ENCODE data around the gene TP63.

The TP63 gene

DNA sequence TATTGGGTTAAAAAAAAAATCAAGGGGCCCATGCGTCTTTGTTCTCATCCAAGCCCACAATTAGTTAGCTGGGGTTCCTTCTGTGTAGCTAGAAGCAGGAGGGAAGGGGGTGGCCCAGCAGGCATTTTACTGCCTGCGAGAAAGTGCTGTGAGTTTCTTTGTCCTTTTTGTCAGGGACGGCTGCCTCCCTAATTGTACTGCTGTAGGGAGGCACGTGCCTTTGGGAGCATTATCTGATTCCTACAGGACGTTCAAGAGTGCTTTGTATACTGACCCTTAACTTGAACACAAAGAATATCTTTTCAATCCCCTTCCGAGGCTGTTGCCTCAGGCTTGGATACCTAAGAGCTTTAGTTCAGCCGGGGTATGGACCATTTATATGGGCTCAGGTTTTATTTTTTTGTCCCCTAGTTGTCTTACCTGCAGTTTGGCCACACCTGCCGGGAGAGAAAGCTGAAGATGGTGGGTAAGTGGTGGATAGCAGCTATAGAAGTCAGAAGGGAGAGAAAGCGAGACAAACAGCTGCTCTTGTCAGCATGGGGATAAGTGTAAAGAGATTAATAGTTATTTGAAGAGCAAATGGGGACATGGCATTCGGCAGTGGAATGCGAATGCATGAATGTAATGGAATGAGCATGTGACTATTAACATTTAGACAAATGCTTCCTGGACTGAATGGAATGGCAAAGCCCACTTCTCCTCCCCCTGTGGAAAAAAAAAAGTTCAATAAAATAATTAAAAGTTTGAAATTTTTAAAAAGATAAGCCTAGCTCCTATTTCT, 175.2 kb downstream of the TP63 start:
- in situ Hi-C loops (cut with MboI; ENCODE audit: low sequenced_read_pairs) = no loop called here

DNA sequence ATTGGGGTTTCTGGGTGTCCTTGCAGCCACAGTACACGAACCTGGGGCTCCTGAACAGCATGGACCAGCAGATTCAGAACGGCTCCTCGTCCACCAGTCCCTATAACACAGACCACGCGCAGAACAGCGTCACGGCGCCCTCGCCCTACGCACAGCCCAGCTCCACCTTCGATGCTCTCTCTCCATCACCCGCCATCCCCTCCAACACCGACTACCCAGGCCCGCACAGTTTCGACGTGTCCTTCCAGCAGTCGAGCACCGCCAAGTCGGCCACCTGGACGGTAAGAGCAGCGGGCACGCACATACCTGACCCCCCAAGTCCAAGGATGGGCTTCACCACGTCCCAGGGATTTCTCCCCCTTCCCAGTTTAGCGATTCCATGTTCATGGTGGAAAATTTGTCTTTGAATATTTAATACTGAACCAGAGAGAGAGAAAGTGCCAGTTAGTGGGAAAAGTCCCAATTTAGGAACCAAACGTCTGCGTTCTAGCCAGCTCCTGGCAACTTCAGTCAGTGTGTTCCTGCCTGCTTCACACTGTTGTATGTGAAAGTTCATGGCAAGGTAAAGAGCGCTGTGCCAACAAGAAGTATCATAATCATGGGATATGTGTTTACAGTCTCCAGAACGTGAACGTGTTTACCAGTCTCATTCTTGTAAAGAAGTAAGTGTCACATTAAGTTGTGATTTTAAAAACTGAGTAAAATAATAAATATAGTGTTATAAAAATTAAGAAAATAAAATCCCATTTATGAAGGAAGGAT, 177.2 kb downstream of the TP63 start:
- in situ Hi-C loops (cut with MboI; ENCODE audit: low sequenced_read_pairs) = no loop called here

DNA sequence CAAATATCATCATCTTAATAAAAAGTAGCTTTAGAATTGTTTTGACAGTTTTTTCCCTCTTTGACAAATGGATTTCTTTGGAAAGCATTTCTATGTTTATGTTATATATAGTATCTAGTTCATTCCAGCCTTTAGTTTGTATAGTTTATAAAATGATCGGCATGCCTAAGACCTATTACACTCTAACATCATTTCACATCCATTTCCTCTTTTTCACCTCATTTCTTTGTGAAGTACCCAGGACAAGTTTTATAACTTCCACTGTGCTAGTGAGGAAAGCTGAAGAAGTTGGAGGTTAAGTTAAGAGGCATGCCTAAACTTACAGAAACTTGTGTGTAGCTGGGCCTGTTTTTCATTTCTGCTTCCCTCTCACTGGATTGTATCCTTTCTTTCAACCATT, 178.4 kb downstream of the TP63 start:
- in situ Hi-C loops (cut with MboI; ENCODE audit: low sequenced_read_pairs) = no loop called here

DNA sequence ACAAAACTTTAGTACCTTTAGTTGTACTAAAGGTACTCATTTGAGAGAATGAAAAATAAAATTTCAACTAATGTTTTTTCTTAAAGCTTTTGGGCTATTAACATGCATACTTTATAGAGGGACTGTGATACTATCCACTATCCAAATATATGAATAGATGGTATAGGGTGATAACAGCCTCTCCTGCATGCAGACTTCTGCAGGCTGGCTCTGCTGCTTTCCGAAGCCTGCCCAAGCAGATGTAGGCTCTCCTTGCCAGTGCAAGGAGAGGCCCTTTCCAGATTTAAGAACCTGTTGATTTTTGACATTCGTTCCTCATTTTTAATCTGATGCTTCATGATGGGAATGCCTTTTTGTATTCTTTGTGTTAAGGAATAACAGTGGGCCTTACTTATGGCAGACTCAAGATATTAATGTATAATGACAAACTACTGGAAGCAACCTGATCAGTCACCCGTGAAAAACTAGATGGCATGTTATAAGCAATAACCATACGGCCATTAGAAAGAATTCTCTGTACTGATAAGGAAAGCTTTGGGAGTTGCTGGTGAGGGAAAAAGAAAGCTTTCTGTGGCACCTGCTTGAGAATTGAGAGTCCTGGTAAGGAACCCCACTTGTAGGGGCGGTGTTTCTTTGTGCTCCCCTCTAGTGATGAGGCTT, 181.7 kb downstream of the TP63 start:
- in situ Hi-C loops (cut with MboI; ENCODE audit: low sequenced_read_pairs) = no loop called here

DNA sequence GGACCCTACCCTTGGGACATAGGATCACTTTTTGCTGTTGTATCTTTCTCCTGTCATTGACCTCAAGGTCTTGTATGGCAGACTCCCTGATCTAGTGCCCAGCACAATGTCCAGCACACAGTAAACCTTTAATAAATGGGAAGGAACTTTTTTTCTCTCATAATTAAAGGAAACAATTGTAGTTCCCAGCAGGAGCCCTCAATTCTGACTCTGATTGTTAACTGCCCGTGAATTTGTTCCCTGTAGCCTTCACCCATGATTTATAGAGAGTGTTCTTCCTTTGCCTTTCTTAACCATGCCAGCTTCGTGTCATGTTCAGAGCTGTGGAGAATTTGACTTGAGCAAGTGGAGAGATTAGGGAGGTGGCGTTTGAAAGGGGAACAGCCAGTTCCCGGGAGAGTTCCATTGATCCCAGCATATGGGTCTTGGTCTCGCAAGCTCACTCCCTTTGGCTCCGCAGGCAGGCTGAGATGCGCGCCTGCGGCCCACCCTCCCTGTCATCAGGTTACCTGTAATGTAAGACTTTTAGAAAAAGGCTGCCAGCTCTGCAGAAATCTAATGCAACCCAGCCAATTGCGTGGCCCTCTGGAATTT, 182.6 kb downstream of the TP63 start:
- in situ Hi-C loops (cut with MboI; ENCODE audit: low sequenced_read_pairs) = no loop called here

DNA sequence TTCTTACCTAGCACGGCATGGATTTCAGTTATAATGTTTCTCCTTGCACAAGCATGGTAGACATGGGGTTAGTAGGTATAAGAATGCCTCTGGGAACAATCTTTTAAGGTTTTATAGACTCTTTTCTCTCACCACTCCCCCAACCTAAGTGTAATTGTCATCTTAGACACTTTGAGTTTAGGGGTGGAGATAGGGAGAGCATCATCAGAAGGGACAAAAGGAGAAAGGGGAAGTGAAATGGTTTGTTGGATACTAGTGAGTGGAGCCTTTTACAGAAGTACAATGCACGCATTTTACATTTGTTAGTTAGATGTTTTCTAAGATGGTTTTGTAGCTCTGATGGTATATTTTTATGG, 189.2 kb downstream of the TP63 start:
- in situ Hi-C loops (cut with MboI; ENCODE audit: low sequenced_read_pairs) = no loop called here

DNA sequence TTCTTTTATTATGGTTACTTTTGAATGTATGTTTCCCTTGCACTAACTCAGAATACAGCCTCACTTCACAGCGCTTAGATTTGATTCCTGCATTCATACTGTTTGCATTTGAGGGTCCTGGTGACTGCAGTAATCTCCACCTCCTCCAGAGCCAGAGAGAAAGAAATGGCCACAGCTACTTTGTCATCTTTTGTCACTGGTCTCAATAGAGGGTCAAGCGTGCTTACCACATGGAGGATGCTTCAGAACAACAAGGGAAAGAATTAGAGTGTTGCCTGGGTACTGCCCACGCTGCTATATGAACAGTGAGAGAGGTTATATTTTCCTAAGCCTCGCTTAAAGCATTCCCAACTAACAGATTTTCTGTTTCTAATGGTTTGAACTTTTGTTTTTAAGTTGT, 190.1 kb downstream of the TP63 start:
- in situ Hi-C loops (cut with MboI; ENCODE audit: low sequenced_read_pairs) = no loop called here

DNA sequence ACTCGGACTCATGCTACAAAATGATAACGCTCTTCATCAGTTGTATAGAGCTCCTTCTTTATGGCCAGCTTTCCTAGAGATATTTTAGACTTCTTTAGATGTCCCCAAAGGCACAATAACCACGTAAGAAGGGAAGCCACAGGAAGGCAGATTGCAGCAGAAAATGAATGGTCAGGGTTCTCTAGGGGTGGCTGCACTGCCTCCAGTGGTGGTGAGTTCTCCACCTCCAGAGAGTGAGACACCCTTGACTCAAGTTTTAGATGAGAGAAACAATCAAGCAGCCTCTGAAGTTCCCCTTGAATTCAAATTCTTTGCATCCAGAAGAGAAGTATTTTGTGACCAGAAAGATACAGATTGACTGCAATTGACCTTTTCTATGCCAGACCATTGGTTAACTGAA, 191.5 kb downstream of the TP63 start:
- in situ Hi-C loops (cut with MboI; ENCODE audit: low sequenced_read_pairs) = no loop called here

DNA sequence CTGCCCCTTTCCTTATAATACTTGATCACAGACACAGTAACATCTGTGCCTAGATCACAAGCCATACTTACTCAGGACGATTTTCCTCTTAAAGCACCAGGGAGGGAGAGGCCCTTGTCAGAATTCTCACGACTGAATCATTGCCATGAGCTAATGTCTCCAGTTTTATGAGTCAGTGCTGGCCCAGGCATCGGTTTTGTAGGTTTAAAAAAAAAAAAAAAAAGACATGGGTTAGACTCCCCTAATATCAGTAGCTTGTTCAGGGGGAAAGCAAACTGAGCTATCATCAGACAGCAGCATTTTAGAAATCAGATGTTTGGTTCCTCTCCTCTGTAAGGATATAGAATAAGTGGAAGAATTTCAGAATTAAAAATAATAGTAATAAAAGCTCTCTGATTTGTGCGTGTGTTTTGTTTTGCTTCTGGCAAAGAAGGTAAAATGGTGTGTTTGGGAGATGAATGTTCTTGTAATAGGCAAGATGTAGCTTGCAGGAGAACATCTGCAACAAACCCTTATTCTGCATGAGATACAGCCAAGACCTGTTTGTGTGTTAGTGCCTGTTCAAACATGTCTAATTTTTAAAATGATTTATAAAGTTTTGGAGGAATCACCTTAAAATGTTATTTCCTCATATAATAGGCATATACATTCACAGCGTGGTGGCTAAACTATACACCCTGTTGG, 193.6 kb downstream of the TP63 start:
- in situ Hi-C loops (cut with MboI; ENCODE audit: low sequenced_read_pairs) = no loop called here

DNA sequence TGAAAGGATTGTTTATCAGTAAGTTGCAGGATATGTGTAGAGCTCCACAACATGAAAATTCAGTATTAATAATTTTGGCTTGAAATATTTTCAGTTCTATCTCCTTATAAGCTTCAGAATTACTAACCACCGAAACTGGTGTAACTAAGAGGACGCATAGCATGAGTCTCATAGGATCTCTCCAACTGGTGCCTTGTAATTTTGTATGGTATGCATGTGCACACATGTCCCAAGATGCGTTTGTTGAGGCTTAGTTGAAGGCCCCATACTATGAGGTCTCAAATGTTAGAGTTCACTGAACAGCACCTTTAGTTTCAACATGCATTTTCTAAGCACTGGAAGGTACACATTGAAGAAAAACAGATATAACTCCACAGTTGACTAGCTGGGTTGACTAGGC, 195.4 kb downstream of the TP63 start:
- in situ Hi-C loops (cut with MboI; ENCODE audit: low sequenced_read_pairs) = no loop called here

DNA sequence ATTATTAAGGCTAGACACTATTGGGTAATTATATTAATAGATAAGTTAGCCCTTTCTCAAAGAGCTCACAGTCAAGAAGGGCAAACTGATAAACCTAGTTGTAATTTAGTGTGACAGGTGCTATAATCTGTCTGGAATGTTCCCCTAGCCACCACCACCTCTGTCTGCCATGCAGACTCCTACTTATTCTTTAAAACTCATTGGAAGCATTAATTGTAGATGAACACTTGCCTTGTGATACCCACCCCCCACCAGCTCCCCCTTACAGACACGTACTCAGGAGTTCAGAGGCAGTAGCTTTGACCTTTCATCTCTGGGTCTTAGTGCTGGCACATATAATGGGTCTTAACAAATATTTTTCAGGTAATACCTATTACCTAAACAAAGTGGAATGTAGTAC, 195.9 kb downstream of the TP63 start:
- in situ Hi-C loops (cut with MboI; ENCODE audit: low sequenced_read_pairs) = no loop called here

DNA sequence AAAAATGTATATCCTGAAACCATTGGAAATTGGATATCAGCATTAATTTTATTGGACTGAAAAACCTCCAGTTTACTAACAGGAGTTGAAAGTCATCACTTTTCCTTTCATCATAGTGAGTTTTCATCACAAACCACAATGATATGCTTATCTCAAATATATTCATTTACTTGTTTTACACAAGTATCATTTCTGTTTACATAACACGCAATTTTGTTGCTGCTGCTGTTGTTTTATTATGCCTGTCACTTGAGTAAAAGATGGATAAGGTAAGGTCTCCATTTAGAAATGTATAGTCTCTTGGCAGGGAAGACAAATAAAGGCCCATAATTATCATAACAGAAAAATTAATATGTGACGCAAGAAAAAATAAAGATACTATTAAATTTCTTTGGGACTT, 199.2 kb downstream of the TP63 start:
- in situ Hi-C loops (cut with MboI; ENCODE audit: low sequenced_read_pairs) = no loop called here

DNA sequence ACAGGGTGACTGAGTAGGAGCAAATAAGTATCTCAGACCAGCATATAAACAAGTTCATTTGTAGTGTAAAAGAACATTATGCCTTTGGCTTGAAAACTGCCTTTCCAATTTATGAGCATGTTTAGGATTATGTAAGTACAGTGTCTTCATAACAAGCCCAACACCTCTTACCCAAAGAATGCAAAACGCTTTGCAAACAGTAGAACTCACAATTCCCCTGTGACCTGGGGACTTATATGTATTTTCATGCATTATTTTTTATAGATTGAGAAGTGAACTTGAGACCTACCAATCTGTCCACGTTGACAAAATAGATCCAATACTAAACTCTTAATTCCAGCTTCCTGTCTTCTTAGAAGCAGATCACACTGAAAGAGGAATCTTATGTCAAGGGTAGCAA, 202.1 kb downstream of the TP63 start:
- in situ Hi-C loops (cut with MboI; ENCODE audit: low sequenced_read_pairs) = no loop called here

DNA sequence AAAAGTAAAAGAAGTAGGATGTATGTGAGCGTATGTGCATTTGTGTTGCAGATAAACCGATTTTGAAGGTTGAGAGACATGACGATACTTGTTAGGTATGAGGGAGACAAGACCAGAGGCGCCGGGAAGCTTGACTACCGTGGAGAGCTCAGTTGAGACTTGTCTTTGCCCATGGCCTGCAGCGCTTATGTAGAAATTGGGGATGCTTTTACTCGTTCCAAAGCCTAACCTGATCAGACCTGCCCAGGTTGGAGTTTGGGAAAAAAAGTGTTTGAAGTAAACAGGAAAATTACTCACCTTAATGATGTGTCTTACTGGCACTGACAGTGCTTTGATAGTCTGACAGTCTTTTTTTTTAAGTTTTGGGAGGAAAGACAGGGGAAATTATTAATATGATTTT, 202.8 kb downstream of the TP63 start:
- in situ Hi-C loops (cut with MboI; ENCODE audit: low sequenced_read_pairs) = no loop called here

DNA sequence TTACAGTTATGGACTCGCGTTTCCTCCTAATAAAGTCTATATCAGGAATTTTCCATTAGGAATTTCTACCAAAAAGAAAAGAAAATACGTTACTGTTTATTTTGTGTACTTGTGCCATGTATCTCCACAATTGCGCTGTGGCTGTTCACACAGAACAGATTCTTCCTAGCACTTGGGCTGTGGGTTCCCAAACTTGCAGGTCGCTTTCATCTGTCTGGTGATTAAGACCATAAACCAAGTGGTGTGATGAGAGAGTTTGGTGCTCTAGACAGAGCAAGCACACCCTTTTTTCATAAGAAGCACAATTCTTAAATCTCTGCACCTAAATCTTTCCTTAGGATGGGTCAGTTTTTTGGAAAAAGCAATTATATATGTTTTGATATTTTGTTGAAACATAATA, 203.3 kb downstream of the TP63 start:
- in situ Hi-C loops (cut with MboI; ENCODE audit: low sequenced_read_pairs) = no loop called here

DNA sequence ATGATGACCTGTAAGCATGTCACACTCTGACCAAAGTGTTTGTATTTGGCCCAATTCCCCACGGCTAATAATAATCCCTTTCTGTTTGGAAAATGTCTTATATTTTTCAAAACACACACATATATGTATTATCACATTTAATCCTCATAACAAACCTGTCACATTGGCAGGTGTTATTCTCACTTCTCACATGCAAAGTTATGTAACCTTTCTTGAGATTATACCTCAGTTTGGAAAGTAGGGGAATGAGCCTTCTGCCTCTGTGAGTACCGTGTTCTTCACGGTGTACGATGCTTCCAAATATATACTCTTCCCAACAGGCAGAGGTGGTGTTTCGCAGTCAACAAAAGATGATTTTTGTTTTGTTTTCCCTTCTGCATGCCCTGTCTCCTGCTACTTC, 205.6 kb downstream of the TP63 start:
- in situ Hi-C loops (cut with MboI; ENCODE audit: low sequenced_read_pairs) = no loop called here

DNA sequence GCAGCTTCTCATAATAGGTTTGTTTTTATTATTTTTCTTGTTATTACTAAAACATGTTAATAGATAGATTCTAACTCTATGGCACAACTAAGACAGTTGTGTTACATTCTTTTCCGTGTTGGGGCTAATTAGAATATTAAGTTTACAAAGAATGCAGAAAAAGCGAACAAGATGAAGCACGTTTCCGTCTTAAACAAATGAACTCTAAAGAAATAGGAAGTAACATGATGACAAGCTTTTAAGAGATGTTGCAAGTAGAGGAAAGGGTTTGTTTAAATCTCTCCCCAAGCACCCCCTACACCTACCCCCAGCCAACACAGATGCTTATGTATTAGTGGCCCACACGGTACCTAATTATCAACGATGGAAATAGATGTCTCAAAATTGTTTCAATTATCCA, 207.1 kb downstream of the TP63 start:
- in situ Hi-C loops (cut with MboI; ENCODE audit: low sequenced_read_pairs) = no loop called here

DNA sequence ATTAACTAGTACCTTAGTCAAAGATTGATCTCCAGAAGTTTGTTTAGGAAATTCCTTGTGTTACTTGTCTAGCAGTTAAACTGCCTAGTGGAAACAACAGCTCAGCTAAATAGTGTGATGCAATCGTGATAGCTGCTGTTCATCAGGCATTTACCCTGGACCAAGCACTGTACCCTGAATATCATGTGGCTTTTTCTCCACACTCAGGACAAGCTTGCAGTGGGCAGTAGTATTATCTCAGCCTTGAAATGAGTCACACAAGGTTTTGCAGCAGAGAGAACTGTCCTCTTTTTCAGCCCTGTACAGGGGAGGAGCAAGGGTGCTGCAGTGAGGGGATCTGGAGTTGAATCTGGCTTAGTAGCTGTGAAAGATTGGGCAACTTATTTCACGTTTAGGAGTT, 208.4 kb downstream of the TP63 start:
- in situ Hi-C loops (cut with MboI; ENCODE audit: low sequenced_read_pairs) = no loop called here

DNA sequence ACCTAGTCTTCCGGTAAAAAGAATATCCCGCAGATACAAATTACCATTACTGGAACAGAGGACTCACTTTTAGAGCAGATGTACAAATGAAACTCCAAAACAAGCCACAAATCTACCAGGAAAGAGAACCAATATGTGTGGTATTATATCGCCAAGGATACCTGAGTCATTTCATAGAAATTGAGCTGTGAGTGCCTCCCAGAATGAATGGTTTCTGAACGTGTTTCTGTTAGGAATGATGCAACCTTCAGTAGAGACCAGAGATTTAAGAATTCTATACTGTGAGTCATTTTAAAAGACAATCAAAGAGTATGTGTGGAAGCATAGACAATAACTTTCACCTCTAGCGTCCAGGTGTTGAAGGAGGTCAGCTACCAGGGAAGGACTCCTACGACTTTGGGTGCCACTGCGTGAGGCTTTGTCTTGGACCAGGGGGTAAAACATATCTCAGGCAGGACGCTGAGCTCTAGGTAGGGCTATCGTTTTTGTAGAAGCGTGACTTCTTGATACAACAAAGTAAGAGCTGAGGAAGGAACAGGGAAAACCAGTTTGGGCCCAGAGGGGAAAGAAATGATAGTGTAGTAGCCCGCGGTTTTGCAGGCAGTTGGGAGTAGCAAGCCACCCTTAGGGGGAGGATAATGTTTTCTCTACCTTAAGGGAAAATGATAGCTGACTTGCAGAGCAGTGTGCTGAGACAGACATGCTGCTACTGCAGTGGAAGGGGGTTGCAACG, 210.4 kb downstream of the TP63 start:
- in situ Hi-C loops (cut with MboI; ENCODE audit: low sequenced_read_pairs) = no loop called here

Measured in HL-60/S4 treated with retinoic acid at 250 ng/mL for 4 days and 3 days (cell line).